Activated CD4-positive, alpha-beta T cell treated with anti-CD3 and anti-CD28 coated beads for 36 hours (primary cell): Measurements from ENCODE around the gene IL17F. TPM values are rescaled to one million over a fixed set of nuclear protein-coding genes. Genes with fewer than 3 reads are reported as not detected.

Source experiments
- ATAC-seq: fragments of 200-7000 bp; cut with Tn5 transposase; one replicate; pipeline ENCODE4 v1.10.0; 2021; ENCODE audit warnings: mild to moderate bottlenecking, moderate library complexity
- CTCF ChIA-PET: fragments of 350-600 bp; sonication (Branson Sonifier 250); formaldehyde crosslinking; loops from one replicate; lab custom pipeline; 2021; ENCODE audit warnings: antibody characterized with exemption; lab: Charles Lee
- POLR2A ChIA-PET: fragments of 350-600 bp; sonication (Branson Sonifier 250); formaldehyde crosslinking; loops from one replicate; lab custom pipeline; 2021; ENCODE audit warnings: antibody characterized with exemption, inconsistent platforms; lab: Charles Lee
- DNase-seq: peaks from one replicate; pipeline ENCODE4 v3.0.0-alpha.2; 2020
- H3K27ac Mint-ChIP-seq: one replicate; pipeline ENCODE4 v1.8.0; 2021; ENCODE audit warnings: mixed read lengths
- H3K27me3 Mint-ChIP-seq: one replicate; pipeline ENCODE4 v1.8.0; 2021; ENCODE audit warnings: mixed read lengths
- H3K36me3 Mint-ChIP-seq: one replicate; pipeline ENCODE4 v1.8.0; 2021; ENCODE audit warnings: low read depth, mixed read lengths
- H3K4me1 Mint-ChIP-seq: one replicate; pipeline ENCODE4 v1.8.0; 2021; ENCODE audit warnings: mixed read lengths
- H3K4me3 Mint-ChIP-seq: one replicate; pipeline ENCODE4 v1.8.0; 2021; ENCODE audit warnings: mild to moderate bottlenecking, moderate library complexity, mixed read lengths
- H3K9me3 Mint-ChIP-seq: one replicate; pipeline ENCODE4 v1.8.0; 2021; ENCODE audit warnings: low read depth, mixed read lengths
- intact Hi-C, 2 experiments: fragments of 100-400 bp; cut with DNase I in 1 of 2; cut with micrococcal nuclease in 1 of 2; formaldehyde crosslinking; loops; one replicate each; pipeline versions ENCODE4 v1.14.2 to v1.15.1; 2022 to 2024; cut with DNase I, micrococcal nuclease
- total RNA-seq, 2 experiments: library from RNA; stranded (reverse); gene quantifications; one replicate each; pipeline ENCODE4 v1.2.3, GENCODE V29; 2021

IL17F gene
- total RNA-seq, 2 experiments from 2014 or later, result 155 to 157 TPM

- Mint-ChIP-seq H3K27ac (peak overlapping the region; percentile 4), H3K27me3 (no peaks in the 10 kb centered on the region), H3K4me1 (peaks cover 43% of the 10 kb centered on the region), H3K9me3 (no peaks in the 10 kb centered on the region), H3K36me3 (peaks cover 82% of the 10 kb centered on the region), H3K4me3 (no peak overlapping the region)
- ChIA-PET POLR2A (interaction anchor here (0.7 kb wide), 1 partner anchor 15 kb away, joined by 4 read pairs; no protein-coding TSS in a partner anchor), CTCF (interaction anchor here (1.4 to 6.7 kb wide), 2 partner anchors 9 to 12 kb away, joined by 7 to 50 read pairs; partner anchors contain the start of gene MCM3)
- no peak for ATAC-seq
- no peak for DNase-seq
- intact Hi-C loops, result no loop called here
These were observed 31.8 kb upstream of the IL17F start for GRCh38 chr6:52276130-52276529.

GRCh38 chr6:52271852-52272460 lies 27.7 kb upstream of the IL17F start:
- Mint-ChIP-seq H3K36me3 (peaks cover 80% of the 10 kb centered on the region), H3K27ac (no peak overlapping the region), H3K4me3 (no peak overlapping the region), H3K27me3 (no peaks in the 10 kb centered on the region), H3K4me1 (peaks cover 15% of the 10 kb centered on the region), H3K9me3 (no peaks in the 10 kb centered on the region)
- DNase-seq, result no peak
- CTCF ChIA-PET, result interaction anchor here (1.8 to 6.7 kb wide), 3 partner anchors 8 to 109 kb away, joined by 5 to 50 read pairs (median 10); no protein-coding TSS in a partner anchor
- POLR2A ChIA-PET, result interaction anchor here (1.0 kb wide), 1 partner anchor 16 kb away, joined by 3 read pairs; no protein-coding TSS in a partner anchor
- ATAC-seq, result no peak
- intact Hi-C loops, result no loop called here

- peak; percentile 84 for DNase-seq
- POLR2A ChIA-PET, result interaction anchor here (0.5 to 1.3 kb wide), 3 partner anchors 19 to 166 kb away, joined by 3 to 4 read pairs (median 4); no protein-coding TSS in a partner anchor
- intact Hi-C loops, result loop anchor here (1.0 to 10.0 kb wide), 9 partner anchors 17 to 407 kb away; partner anchors contain the start of gene MCM3 (in 1 of the 2)
- Mint-ChIP-seq H3K9me3 (no peaks in the 10 kb centered on the region), H3K27ac (peak overlapping the region; percentile 42), H3K27me3 (no peaks in the 10 kb centered on the region), H3K36me3 (peaks cover 76% of the 10 kb centered on the region), H3K4me3 (no peak overlapping the region), H3K4me1 (peaks cover 12% of the 10 kb centered on the region)
- CTCF ChIA-PET, result interaction anchor here (0.7 to 7.3 kb wide), 27 partner anchors 11 to 241 kb away, joined by 3 to 106 read pairs (median 4); partner anchors contain the start of gene MCM3
- peak; percentile 84 for ATAC-seq
These were observed 19.6 kb upstream of the IL17F start for GRCh38 chr6:52263709-52264540.

GRCh38 chr6:52262620-52263344 lies 18.5 kb upstream of the IL17F start:
- H3K9me3 Mint-ChIP-seq, result no peaks in the 10 kb centered on the region
- peaks cover 12% of the 10 kb centered on the region for H3K4me1 Mint-ChIP-seq
- CTCF ChIA-PET, result interaction anchor here (0.7 to 7.3 kb wide), 24 partner anchors 11 to 389 kb away, joined by 3 to 106 read pairs (median 6); partner anchors contain the start of gene MCM3
- no peak for DNase-seq
- POLR2A ChIA-PET, result interaction anchor here (1.0 kb wide), 1 partner anchor 165 kb away, joined by 4 read pairs; no protein-coding TSS in a partner anchor
- no peaks in the 10 kb centered on the region for H3K27me3 Mint-ChIP-seq
- peak overlapping the region; percentile 47 for H3K27ac Mint-ChIP-seq
- ATAC-seq, result no peak
- H3K36me3 Mint-ChIP-seq, result peaks cover 66% of the 10 kb centered on the region
- intact Hi-C loops, result loop anchor here (1.0 to 10.0 kb wide), 8 partner anchors 22 to 405 kb away; partner anchors contain the start of gene MCM3 (in 1 of the 2)
- no peak overlapping the region for H3K4me3 Mint-ChIP-seq

GRCh38 chr6:52261229-52261628 lies 16.9 kb upstream of the IL17F start:
- H3K36me3 Mint-ChIP-seq, result peaks cover 52% of the 10 kb centered on the region
- H3K9me3 Mint-ChIP-seq, result no peaks in the 10 kb centered on the region
- no peak overlapping the region for H3K4me3 Mint-ChIP-seq
- no peaks in the 10 kb centered on the region for H3K27me3 Mint-ChIP-seq
- CTCF ChIA-PET, result interaction anchor here (0.7 to 7.3 kb wide), 14 partner anchors 9 to 198 kb away, joined by 3 to 106 read pairs (median 6); partner anchors contain the start of gene PAQR8
- ATAC-seq, result no peak
- no peak for DNase-seq
- POLR2A ChIA-PET, result interaction anchor here (0.6 kb wide), 1 partner anchor 15 kb away, joined by 4 read pairs; no protein-coding TSS in a partner anchor
- no peak overlapping the region for H3K27ac Mint-ChIP-seq
- intact Hi-C loops, result loop anchor here (5.0 to 10.0 kb wide), 2 partner anchors 196 to 404 kb away; no protein-coding TSS in a partner anchor
- peaks cover 12% of the 10 kb centered on the region for H3K4me1 Mint-ChIP-seq

GRCh38 chr6:52260634-52261033 lies 16.3 kb upstream of the IL17F start:
- Mint-ChIP-seq H3K9me3 (no peaks in the 10 kb centered on the region), H3K27me3 (no peaks in the 10 kb centered on the region), H3K27ac (no peak overlapping the region), H3K4me3 (no peak overlapping the region), H3K4me1 (peaks cover 13% of the 10 kb centered on the region), H3K36me3 (peaks cover 47% of the 10 kb centered on the region)
- ATAC-seq (no peak), DNase-seq (no peak)
- ChIA-PET POLR2A (no interaction called here), CTCF (interaction anchor here (0.6 to 7.3 kb wide), 10 partner anchors 19 to 198 kb away, joined by 3 to 106 read pairs (median 4); no protein-coding TSS in a partner anchor)
- intact Hi-C loops, result loop anchor here (5.0 to 10.0 kb wide), 2 partner anchors 196 to 403 kb away; no protein-coding TSS in a partner anchor

GRCh38 chr6:52255434-52255833 lies 11.1 kb upstream of the IL17F start:
- peaks cover 44% of the 10 kb centered on the region for H3K4me1 Mint-ChIP-seq

GRCh38 chr6:52254731-52255378 lies 10.6 kb upstream of the IL17F start:
- CTCF ChIA-PET, result interaction anchor here (0.6 to 2.0 kb wide), 6 partner anchors 56 to 449 kb away, joined by 3 to 11 read pairs (median 3); no protein-coding TSS in a partner anchor
- peaks cover 14% of the 10 kb centered on the region for H3K27me3 Mint-ChIP-seq
- DNase-seq, result no peak
- ATAC-seq, result peak; percentile 81
- H3K27ac Mint-ChIP-seq, result peak overlapping the region; percentile 14
- H3K9me3 Mint-ChIP-seq, result no peaks in the 10 kb centered on the region
- no peaks in the 10 kb centered on the region for H3K36me3 Mint-ChIP-seq
- H3K4me3 Mint-ChIP-seq, result peak overlapping the region; percentile 51
- intact Hi-C loops, result loop anchor here (1.0 to 2.0 kb wide), 2 partner anchors 28 to 92 kb away; no protein-coding TSS in a partner anchor
- H3K4me1 Mint-ChIP-seq, result peaks cover 48% of the 10 kb centered on the region
- POLR2A ChIA-PET, result interaction anchor here (0.6 to 1.0 kb wide), 2 partner anchors 25 to 67 kb away, joined by 3 read pairs; no protein-coding TSS in a partner anchor

More at GRCh38 chr6:52255434-52255833, 11.1 kb upstream of the IL17F start:
- no peak for DNase-seq
- Mint-ChIP-seq H3K27ac (peak overlapping the region; percentile 14), H3K9me3 (no peaks in the 10 kb centered on the region), H3K27me3 (peaks cover 14% of the 10 kb centered on the region), H3K36me3 (peaks cover 5% of the 10 kb centered on the region), H3K4me3 (peak overlapping the region; percentile 51)
- ChIA-PET CTCF (interaction anchor here (0.6 to 1.9 kb wide), 4 partner anchors 57 to 313 kb away, joined by 3 to 11 read pairs (median 3); no protein-coding TSS in a partner anchor), POLR2A (interaction anchor here (0.6 to 1.0 kb wide), 3 partner anchors 16 to 68 kb away, joined by 3 read pairs; no protein-coding TSS in a partner anchor)
- intact Hi-C loops, result loop anchor here (1.0 to 2.0 kb wide), 2 partner anchors 28 to 93 kb away; no protein-coding TSS in a partner anchor
- ATAC-seq, result no peak

- CTCF ChIA-PET, result interaction anchor here (0.6 to 6.1 kb wide), 8 partner anchors 10 to 196 kb away, joined by 3 to 46 read pairs (median 5); no protein-coding TSS in a partner anchor
- H3K4me1 Mint-ChIP-seq, result peaks cover 48% of the 10 kb centered on the region
- POLR2A ChIA-PET, result interaction anchor here (0.6 kb wide), 3 partner anchors 16 to 27 kb away, joined by 3 to 8 read pairs (median 4); no protein-coding TSS in a partner anchor
- ATAC-seq (peak; percentile 53), DNase-seq (peak; percentile 76)
- no peaks in the 10 kb centered on the region for H3K36me3 Mint-ChIP-seq
- peak overlapping the region; percentile 72 for H3K27ac Mint-ChIP-seq
- peaks cover 22% of the 10 kb centered on the region for H3K27me3 Mint-ChIP-seq
- H3K4me3 Mint-ChIP-seq, result no peak overlapping the region
- H3K9me3 Mint-ChIP-seq, result no peaks in the 10 kb centered on the region
- intact Hi-C loops, result loop anchor here in 1 of 2 experiments (1.0 kb wide), 1 partner anchor 96 kb away; no protein-coding TSS in a partner anchor
These were observed 9.2 kb upstream of the IL17F start for GRCh38 chr6:52253494-52253893.
